ENCODE measurements around the gene MSMP. TPM values are rescaled to one million over a fixed set of nuclear protein-coding genes. Genes with fewer than 3 reads are reported as not detected.
A peak's percentile ranks its signal among the peaks of the same experiment; 100 is the strongest.

MSMP gene
- total and polyA plus RNA-seq, 2 donors (not counting 3 experiments of a cell fraction or from before 2014, with no cell fraction given): 18.8 to 29.0 TPM

GRCh38 chr9:35793461-35793860 is 39.4 kb upstream of the MSMP start:
- ChIA-PET CTCF (interaction anchor here (0.6 to 6.5 kb wide), 5 partner anchors 20 to 100 kb away, joined by 3 to 277 read pairs (median 7); partner anchors contain the start of genes FAM221B and TMEM8B), POLR2A (no interaction called here)
- no peak for DNase-seq (ENCODE audit: low read depth, low spot score)
- no TSS peak for BruUV-seq (replicated peaks)
- Histone ChIP-seq H3K9me1 (replicated peaks; ENCODE audit: control insufficient read depth, extremely low read depth, insufficient read depth, low read length) (no peaks in the 10 kb centered on the region), H4K20me1 (replicated peaks; ENCODE audit: control insufficient read depth, extremely low read depth, insufficient read depth, low read length) (no peaks in the 10 kb centered on the region), H3K79me2 (ENCODE audit: control insufficient read depth, insufficient read depth, low read length) (peaks cover 7% of the 10 kb centered on the region), H3K9ac (replicated peaks; ENCODE audit: extremely low read depth, insufficient read depth, low read length) (no peak overlapping the region), H3K4me3 (replicated peaks in 1 of 3; ENCODE audit: insufficient read depth in 1 of 3, low read depth in 1 of 3, low read length in 3 of 3) (no peak overlapping the region), H2AFZ (ENCODE audit: low read depth, low read length) (no peak overlapping the region), H3K27me3 (ENCODE audit: control insufficient read depth in 2 of 2, insufficient read depth in 2 of 2, low read length in 2 of 2) (no peaks in the 10 kb centered on the region), H3K4me1 (ENCODE audit: control insufficient read depth, extremely low read depth, insufficient read depth, low read length) (peaks cover 40% of the 10 kb centered on the region), H3K9me3 (replicated peaks; ENCODE audit: control insufficient read depth, insufficient read depth, low read length) (no peaks in the 10 kb centered on the region), H3K36me3 (ENCODE audit: control insufficient read depth in 2 of 2, extremely low read depth in 1 of 2, insufficient read depth in 2 of 2, low read length in 2 of 2) (no peaks in the 10 kb centered on the region), H3K27ac (ENCODE audit: insufficient read depth, low read depth, low read length) (no peak overlapping the region), H3K4me2 (ENCODE audit: insufficient read depth, low read length) (peak overlapping the region; percentile 9)
- dilution Hi-C loops (cut with MboI; ENCODE audit: extremely low pct_ligation_motif_present, low sequenced_read_pairs): no loop called here
- no peak for FAIRE-seq
- no peak for TF ChIP-seq POLR2AphosphoS5 (IDR thresholded peaks at IDR 0.05; ENCODE audit: insufficient read depth, low read depth, low read length)
- TF ChIP-seq POLR2A (IDR thresholded peaks at IDR 0.05; ENCODE audit: low read depth, low read length): no peak
- no peak for TF ChIP-seq MAX (IDR thresholded peaks at IDR 0.05; ENCODE audit: insufficient read depth, insufficient read length)
- TF ChIP-seq MYC (IDR thresholded peaks at IDR 0.05; ENCODE audit: low read depth, low read length): no peak
- no peak for TF ChIP-seq CTCF (IDR thresholded peaks at IDR 0.05; ENCODE audit: extremely low read depth in 1 of 2, insufficient read depth in 1 of 2, low read depth in 1 of 2, low read length in 2 of 2)
- TF ChIP-seq EZH2 (IDR thresholded peaks at IDR 0.05; ENCODE audit: borderline replicate concordance, low read depth, low read length, severe bottlenecking): no peak
- intact Hi-C loops (cut with micrococcal nuclease): no loop called here
